Stimulated activated CD4-positive, alpha-beta T cell treated with anti-CD3 and anti-CD28 coated beads, Interleukin-2, amount 100 ng/mL, for 24 hours (primary cell): ENCODE results near the gene TOGARAM2.

ENCODE experiments used
- DNase-seq, 2 donors: peaks; one replicate each; pipeline ENCODE4 v3.0.0-alpha.2; 2020

Gene TOGARAM2

GRCh38 chr2:28981016-28981441 lies at the start of gene TOGARAM2:
TSS of gene TOGARAM2 (plus strand) at chr2:28981298. CDS start at chr2:28994835, 13,537 bp downstream.
- no peak for DNase-seq

DNA sequence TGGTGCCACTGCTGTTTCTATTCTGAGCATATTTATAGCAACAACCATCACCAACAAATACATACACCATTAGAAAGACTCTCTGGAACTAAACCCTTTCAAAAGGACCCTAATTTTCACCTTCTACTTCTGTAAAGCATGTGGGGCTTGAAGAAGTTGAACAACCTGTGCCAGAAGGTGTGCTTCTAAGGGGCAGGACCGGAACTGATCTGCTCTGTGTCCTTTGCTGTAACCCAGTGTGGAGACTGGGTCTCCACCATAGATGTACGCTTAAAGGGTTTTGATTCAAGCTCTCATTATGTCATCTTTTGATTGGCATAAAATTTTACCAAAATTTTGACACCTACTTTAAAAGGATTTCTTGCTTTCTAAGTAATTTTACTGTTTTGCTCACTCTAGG lies 46.3 kb upstream of the TOGARAM2 start:
- no peak for DNase-seq

GRCh38 chr2:28941008-28941407 lies 40.1 kb upstream of the TOGARAM2 start:
- DNase-seq, result no peak

- no peak for DNase-seq
These were observed 36.4 kb upstream of the TOGARAM2 start for GRCh38 chr2:28944535-28945248.

- no peak for DNase-seq
These were observed 32.9 kb upstream of the TOGARAM2 start for GRCh38 chr2:28948160-28948559.

DNA sequence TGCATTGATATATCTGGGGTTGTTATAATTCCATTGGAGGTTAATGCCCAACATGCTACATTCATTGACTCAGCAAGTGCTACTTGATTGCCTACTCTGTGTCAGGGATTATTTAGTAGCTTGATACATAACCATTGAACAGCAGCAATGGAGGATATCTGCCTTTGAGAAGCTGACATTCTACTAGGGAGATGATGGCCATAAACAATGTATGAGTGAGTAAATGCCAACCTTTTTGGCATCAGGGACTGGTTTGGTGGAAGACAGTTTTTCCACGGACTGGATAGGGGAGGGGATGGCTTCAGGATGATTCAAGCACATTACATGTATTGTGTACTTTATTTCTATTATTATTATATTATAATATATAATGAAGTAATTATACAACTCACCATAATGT lies 31.9 kb upstream of the TOGARAM2 start:
- no peak for DNase-seq

GRCh38 chr2:28949617-28950305 lies 31.3 kb upstream of the TOGARAM2 start:
- DNase-seq, result no peak

DNA sequence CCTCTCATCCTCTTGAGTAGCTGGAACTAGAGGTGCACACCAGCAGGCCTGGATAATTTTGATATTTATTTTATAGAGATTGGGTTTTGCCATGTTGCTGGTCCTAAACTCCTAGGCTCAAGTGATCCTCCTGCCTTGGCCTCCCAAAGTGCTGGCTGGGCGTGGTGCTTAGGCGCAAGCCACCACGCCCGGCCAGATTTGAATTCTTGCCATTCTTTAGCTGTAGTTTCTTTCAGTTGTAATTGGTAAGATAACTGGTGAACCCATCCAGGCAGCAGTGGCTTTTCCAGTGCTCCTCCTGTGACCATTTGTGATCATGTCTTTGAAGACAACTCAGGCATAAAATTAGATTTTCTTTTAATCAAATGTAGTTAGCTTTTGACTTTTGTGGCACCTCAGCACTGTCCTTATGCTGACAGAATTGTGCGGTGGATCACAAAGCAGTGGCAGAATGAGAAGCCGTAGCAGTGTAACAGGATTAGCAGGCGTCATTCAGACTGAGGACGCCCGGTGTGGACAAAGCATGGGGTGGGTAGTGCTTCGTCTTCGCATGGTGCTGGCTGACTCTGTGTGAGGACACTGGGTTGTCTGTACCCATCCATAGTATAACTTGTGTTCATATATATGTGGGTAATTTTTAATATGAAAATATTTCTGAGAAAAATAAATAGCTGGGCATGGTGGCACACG lies 30.0 kb upstream of the TOGARAM2 start:
- DNase-seq, result no peak

GRCh38 chr2:28951910-28952835 lies 28.9 kb upstream of the TOGARAM2 start:
- no peak for DNase-seq

GRCh38 chr2:28952836-28953211 lies 28.3 kb upstream of the TOGARAM2 start:
- no peak for DNase-seq

GRCh38 chr2:28955467-28955866 lies 25.6 kb upstream of the TOGARAM2 start:
- DNase-seq, result no peak

GRCh38 chr2:28956415-28956826 lies 24.7 kb upstream of the TOGARAM2 start:
- peak; percentile 20 to 57 for DNase-seq

- DNase-seq, result no peak
These were observed 24.2 kb upstream of the TOGARAM2 start for GRCh38 chr2:28956890-28957289.

GRCh38 chr2:28958689-28959088 lies 22.4 kb upstream of the TOGARAM2 start:
- peak; percentile 20 to 36 for DNase-seq

DNA sequence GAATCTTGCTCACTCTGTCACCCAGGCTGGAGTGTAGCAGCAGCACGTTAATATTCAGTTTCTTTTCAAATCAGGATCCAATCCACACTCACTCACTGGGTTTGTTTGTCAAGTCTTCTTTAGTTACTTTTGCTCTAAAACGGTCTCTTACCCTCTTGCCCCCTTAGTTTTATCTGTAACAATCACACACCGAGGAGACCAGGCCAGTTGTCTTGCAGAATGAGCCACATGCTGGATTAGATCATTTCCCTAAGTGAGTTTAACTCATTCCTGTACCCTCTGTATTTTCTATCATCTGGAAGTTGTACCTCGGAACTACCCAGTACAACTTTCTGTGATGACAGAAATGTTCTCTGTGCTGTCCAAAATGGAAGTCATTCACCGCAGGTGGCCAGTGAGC lies 20.7 kb upstream of the TOGARAM2 start:
- no peak for DNase-seq

GRCh38 chr2:28962505-28962904 lies 18.6 kb upstream of the TOGARAM2 start:
- no peak for DNase-seq

DNA sequence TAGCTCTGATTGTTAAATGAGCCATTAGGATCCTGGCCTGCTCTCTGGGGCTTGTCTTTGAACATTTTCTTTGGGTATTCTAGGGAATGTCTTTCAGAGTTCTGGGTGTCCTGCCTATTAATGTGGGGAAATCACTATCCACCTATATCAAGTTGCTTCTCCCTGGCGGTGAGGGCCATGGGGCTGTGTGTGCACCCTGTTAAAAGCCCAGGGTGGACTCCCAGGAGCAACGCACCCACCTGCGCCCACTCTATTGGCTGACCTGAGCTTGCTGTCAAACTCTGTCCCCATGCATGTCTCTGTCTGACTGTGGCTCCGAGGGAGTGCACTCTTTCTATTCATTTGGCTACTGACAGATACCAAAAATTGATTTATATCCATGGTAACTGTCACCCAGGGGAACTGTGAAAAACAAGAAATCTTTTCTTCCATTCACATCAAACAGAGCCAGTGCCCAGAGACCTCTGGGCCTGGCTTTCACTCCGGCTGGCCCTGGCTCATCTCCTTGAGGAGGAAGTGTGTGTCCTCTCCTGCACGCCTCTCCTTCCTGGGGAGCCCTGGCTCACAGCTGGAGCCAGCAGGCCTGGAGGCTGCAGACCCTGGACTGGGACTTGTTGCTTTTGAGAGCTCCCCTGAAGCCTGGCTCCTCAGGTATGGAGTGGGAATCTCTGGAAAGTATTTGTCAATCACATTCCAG lies 10.5 kb upstream of the TOGARAM2 start:
- no peak for DNase-seq

- no peak for DNase-seq
These were observed 8.2 kb upstream of the TOGARAM2 start for GRCh38 chr2:28972778-28973335.

GRCh38 chr2:28974252-28974651 lies 6.8 kb upstream of the TOGARAM2 start:
- no peak for DNase-seq

- no peak for DNase-seq
These were observed 5.4 kb upstream of the TOGARAM2 start for GRCh38 chr2:28975671-28976070.

- DNase-seq, result no peak
These were observed 4.5 kb upstream of the TOGARAM2 start for GRCh38 chr2:28976584-28976983.
